ENCODE results near the gene ANKEF1. TPM values are rescaled to one million over a fixed set of nuclear protein-coding genes. Genes with fewer than 3 reads are reported as not detected.

Gene ANKEF1
- 1.1 and 3.2 TPM in 2 replicates for total RNA-seq

DNA sequence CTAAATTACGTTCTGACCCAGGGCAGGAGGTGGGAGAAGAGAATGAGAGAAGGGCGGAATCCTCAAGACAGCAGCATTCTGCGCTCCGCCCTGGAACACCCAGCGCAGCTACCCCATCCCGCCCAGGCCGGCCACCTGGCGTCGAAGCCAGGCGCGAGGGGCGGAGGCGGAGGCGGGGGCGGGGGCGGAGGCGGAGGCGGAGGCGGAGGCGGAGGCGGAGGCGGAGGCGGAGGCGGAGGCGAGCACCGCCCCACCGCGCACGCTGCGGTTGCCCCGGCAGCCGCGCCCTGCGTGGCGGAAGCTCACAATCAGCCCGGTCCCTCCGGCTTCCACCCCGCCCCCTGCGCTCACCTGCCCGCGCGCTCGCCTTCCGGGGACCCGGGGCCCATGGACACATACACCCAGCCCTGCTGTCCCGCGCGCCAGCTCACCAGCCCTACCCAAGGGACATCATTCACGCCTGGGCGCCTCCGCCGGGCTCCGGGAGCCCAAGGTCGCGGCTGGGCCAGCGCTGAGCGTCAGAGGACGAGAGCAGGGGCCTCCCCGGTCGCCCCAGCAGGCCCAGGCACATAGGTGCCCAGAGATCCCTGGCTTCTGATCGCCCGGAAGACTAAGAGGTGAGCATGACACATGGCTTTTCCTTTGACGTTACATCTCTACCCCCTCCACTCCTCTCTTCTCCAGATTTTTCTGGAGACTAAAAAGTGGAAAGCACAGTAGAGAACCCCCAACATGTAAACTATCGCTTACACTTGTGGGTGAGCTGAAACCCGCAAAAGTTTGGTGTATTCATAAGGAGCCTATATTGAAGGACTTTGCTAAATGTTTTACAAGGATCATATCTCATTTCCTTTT lies at the start of gene ANKEF1:
Gene ANKEF1, plus strand, starts transcription at position 271 of the 855 bp plus-strand sequence. CDS start 3,315 bp downstream, outside the sequence.

Other genes with a start within 250 kb of the ANKEF1 start
- gene PAK5, start 195.9 kb upstream of the ANKEF1 start, total RNA-seq: not detected in 2 replicates
- 1.9 and 2.0 TPM in 2 replicates for gene SNAP25, start 183.8 kb downstream of the ANKEF1 start, total RNA-seq

Data from mesangial cell (primary cell).